C4-2B (cell line): ENCODE data around the gene ANKS4B.
"Not testable (repeated sequence)": the region's sequence is repeated elsewhere in the genome, so short reads cannot be mapped to it uniquely, and the experiment has no call there.

Experiments used
- H3K27ac ChIP-seq: fragments of 450-650 bp; 2 replicates; pipeline ENCODE4 v1.5.1; 2017
- ZFX ChIP-seq: fragments of 450-650 bp; IDR thresholded peaks from 2 replicates; pipeline ENCODE4 v1.6.1; 2017
- TF ChIP-seq, protein P1 (sequence below): fragments of 450-650 bp; conservative IDR thresholded peaks from 2 replicates; pipeline ENCODE4 v1.5.1; 2017; ENCODE audit warnings: mild to moderate bottlenecking

ANKS4B gene

GRCh38 chr16:21228361-21228872 lies 5.1 kb upstream of the ANKS4B start:
- TF ChIP-seq ZFX, result no peak
- TF ChIP-seq, protein P1, sequence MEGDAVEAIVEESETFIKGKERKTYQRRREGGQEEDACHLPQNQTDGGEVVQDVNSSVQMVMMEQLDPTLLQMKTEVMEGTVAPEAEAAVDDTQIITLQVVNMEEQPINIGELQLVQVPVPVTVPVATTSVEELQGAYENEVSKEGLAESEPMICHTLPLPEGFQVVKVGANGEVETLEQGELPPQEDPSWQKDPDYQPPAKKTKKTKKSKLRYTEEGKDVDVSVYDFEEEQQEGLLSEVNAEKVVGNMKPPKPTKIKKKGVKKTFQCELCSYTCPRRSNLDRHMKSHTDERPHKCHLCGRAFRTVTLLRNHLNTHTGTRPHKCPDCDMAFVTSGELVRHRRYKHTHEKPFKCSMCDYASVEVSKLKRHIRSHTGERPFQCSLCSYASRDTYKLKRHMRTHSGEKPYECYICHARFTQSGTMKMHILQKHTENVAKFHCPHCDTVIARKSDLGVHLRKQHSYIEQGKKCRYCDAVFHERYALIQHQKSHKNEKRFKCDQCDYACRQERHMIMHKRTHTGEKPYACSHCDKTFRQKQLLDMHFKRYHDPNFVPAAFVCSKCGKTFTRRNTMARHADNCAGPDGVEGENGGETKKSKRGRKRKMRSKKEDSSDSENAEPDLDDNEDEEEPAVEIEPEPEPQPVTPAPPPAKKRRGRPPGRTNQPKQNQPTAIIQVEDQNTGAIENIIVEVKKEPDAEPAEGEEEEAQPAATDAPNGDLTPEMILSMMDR, result no peak
- no peak overlapping the region for H3K27ac ChIP-seq

GRCh38 chr16:21233045-21233520 lies 416 bp upstream of the ANKS4B start:
- H3K27ac ChIP-seq, result no peak overlapping the region
- TF ChIP-seq, protein P1, result no peak
- no peak for TF ChIP-seq ZFX

GRCh38 chr16:21235199-21235585 lies 1.7 kb downstream of the ANKS4B start:
- H3K27ac ChIP-seq, result no peak overlapping the region
- TF ChIP-seq, protein P1, result no peak
- no peak for TF ChIP-seq ZFX

- H3K27ac ChIP-seq, result no peak overlapping the region
- TF ChIP-seq, protein P1, result no peak
- TF ChIP-seq ZFX, result no peak
Observed at GRCh38 chr16:21236831-21237230, 3.3 kb downstream of the ANKS4B start.

- no peak overlapping the region for H3K27ac ChIP-seq
- TF ChIP-seq, protein P1, result no peak
- no peak for TF ChIP-seq ZFX
Observed at GRCh38 chr16:21239646-21240045, 6.1 kb downstream of the ANKS4B start.

- no peak overlapping the region for H3K27ac ChIP-seq
- TF ChIP-seq ZFX, result no peak
- TF ChIP-seq, protein P1, result no peak
Observed at GRCh38 chr16:21242756-21243155, 9.3 kb downstream of the ANKS4B start.

DNA sequence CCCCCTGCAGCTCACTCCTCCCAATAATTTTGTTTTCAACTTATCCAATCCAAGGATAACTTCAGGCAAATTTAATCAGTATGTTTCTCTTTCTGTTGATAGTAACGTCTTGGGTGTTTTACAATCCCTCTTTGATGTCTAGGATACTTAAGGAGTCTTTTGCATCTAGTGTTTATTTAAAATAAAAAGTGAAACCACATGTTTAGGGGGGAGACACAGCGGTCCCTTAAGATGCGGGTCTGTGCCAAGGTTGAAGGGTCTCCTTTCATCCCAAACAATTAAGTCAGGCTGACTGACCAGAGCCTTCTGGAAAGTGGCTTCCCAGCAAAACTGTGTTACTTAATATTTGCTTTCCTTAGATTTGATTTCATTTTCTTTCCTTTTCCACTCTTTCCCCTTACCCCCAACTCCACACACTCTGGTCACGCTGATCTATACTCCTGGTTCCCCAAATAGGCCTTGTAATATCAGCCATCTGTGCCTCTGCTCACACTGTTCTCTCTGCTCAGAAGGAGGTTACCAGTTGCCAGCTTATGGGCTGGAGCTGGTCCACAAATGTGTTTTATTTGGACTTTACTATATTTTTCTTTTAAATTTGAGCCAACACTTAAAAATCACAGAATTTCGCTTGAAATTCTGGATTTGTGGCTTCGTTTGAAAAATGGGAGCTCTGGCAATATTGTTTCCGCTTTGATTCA lies 11.2 kb downstream of the ANKS4B start:
- TF ChIP-seq ZFX, result no peak
- TF ChIP-seq, protein P1, result no peak
- peak overlapping the region; percentile 62; the same call in 1 of the 2 replicates for H3K27ac ChIP-seq

DNA sequence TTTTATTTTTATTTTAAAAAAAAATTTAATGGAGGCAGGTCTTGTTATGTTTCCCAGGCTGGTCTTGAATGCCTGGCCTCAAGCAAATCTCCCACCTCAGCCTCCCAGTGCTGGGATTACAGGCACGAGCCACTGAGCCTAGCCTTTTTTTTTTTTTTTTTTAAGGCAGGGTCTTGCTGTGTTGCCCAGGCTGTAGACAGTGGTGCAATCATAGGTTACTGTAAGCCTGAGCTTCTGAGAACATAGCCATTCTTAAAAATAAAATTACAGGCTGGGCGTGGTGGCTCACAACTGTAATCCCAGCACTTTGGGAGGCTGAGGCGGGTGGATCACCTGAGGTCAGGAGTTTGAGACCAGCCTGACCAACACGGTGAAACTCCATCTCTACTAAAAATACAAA lies 14.7 kb downstream of the ANKS4B start:
- H3K27ac ChIP-seq, result not testable (repeated sequence)
